SK-N-SH treated with all-trans-retinoic acid at 6 μM for 48 hours (cell line): ENCODE results near the gene CDH4.

Source experiments
- ATAC-seq: fragments of 200-7000 bp; cut with Tn5 transposase; 3 replicates; pipeline ENCODE4 v1.9.1; 2020; ENCODE audit warnings: mild to moderate bottlenecking, moderate library complexity
- ARNTL ChIP-seq: fragments of 450-650 bp; formaldehyde crosslinking; IDR thresholded peaks from 2 replicates; pipeline ENCODE4 v1.5.0; 2020; ENCODE audit warnings: low read depth, mild to moderate bottlenecking, moderate library complexity, borderline replicate concordance
- BACH2 ChIP-seq: fragments of 250-450 bp; sonication (Bioruptor Pico); IDR thresholded peaks from 2 replicates; pipeline ENCODE4 v1.9.0; 2021; ENCODE audit warnings: mild to moderate bottlenecking, borderline replicate concordance
- CSDC2 ChIP-seq: fragments of 250-450 bp; sonication (Bioruptor Pico); IDR thresholded peaks from 2 replicates; pipeline ENCODE4 v1.5.0; 2020; ENCODE audit warnings: mild to moderate bottlenecking, moderate library complexity
- CSRNP3 ChIP-seq: fragments of 250-450 bp; sonication (Bioruptor Pico); IDR thresholded peaks from 2 replicates; pipeline ENCODE4 v1.5.1; 2021; ENCODE audit warnings: mild to moderate bottlenecking, moderate library complexity
- ESRRG ChIP-seq: fragments of 250-450 bp; sonication (Bioruptor Pico); IDR thresholded peaks from 2 replicates; pipeline ENCODE4 v1.6.1; 2021; ENCODE audit warnings: mild to moderate bottlenecking
- GLIS3 ChIP-seq: fragments of 250-450 bp; sonication (Bioruptor Pico); IDR thresholded peaks from 2 replicates; pipeline ENCODE4 v1.5.0; 2020; ENCODE audit warnings: mild to moderate bottlenecking, moderate library complexity
- ISL1 ChIP-seq: fragments of 250-450 bp; sonication (Bioruptor Pico); IDR thresholded peaks from 2 replicates; pipeline ENCODE4 v2.1.2; 2022; ENCODE audit warnings: mild to moderate bottlenecking, moderate library complexity
- OSR1 ChIP-seq: fragments of 250-450 bp; sonication (Bioruptor Pico); IDR thresholded peaks from 2 replicates; pipeline ENCODE4 v1.8.0; 2022; ENCODE audit warnings: moderate library complexity, mild to moderate bottlenecking, inconsistent platforms
- POU6F1 ChIP-seq: fragments of 250-450 bp; sonication (Bioruptor Pico); IDR thresholded peaks from 2 replicates; pipeline ENCODE4 v1.8.0; 2021; ENCODE audit warnings: low read depth, mild to moderate bottlenecking, moderate library complexity, borderline replicate concordance
- PPARA ChIP-seq: fragments of 250-450 bp; sonication (Bioruptor Pico); IDR thresholded peaks from 2 replicates; pipeline ENCODE4 v1.5.0; 2020; ENCODE audit warnings: mild to moderate bottlenecking, borderline replicate concordance
- RARB ChIP-seq: fragments of 250-450 bp; sonication (Bioruptor Pico); IDR thresholded peaks from 2 replicates; pipeline ENCODE4 v1.8.0; 2021; ENCODE audit warnings: mild to moderate bottlenecking, moderate library complexity
- SNAI2 ChIP-seq: fragments of 250-450 bp; sonication (Bioruptor Pico); IDR thresholded peaks from 2 replicates; pipeline ENCODE4 v1.5.0; 2020; ENCODE audit warnings: mild to moderate bottlenecking, moderate library complexity
- TCF4 ChIP-seq: fragments of 250-450 bp; sonication (Bioruptor Pico); IDR thresholded peaks from 2 replicates; pipeline ENCODE4 v1.8.0; 2021; ENCODE audit warnings: mild to moderate bottlenecking, moderate library complexity, borderline replicate concordance
- TOX ChIP-seq: fragments of 250-450 bp; sonication (Bioruptor Pico); IDR thresholded peaks from 2 replicates; pipeline ENCODE4 v1.8.0; 2021; ENCODE audit warnings: mild to moderate bottlenecking, moderate library complexity, borderline replicate concordance
- ZC3H10 ChIP-seq: fragments of 250-450 bp; sonication (Bioruptor Pico); IDR thresholded peaks from 2 replicates; pipeline ENCODE4 v1.5.1; 2021; ENCODE audit warnings: mild to moderate bottlenecking, moderate library complexity
- ZFP3 ChIP-seq: fragments of 250-450 bp; sonication (Bioruptor Pico); IDR thresholded peaks from 2 replicates; pipeline ENCODE4 v1.5.0; 2020; ENCODE audit warnings: mild to moderate bottlenecking, moderate library complexity
- ZFP30 ChIP-seq: fragments of 450-650 bp; formaldehyde crosslinking; IDR thresholded peaks from 2 replicates; pipeline ENCODE4 v1.5.0; 2022; ENCODE audit warnings: mild to moderate bottlenecking, moderate library complexity
- ZNF565 ChIP-seq: fragments of 450-650 bp; formaldehyde crosslinking; conservative IDR thresholded peaks from 2 replicates; pipeline ENCODE4 v1.5.0; 2020; ENCODE audit warnings: low read depth, mild to moderate bottlenecking, moderate library complexity
- ZNF70 ChIP-seq: fragments of 450-650 bp; formaldehyde crosslinking; IDR thresholded peaks from 2 replicates; pipeline ENCODE4 v1.5.0; 2020; ENCODE audit warnings: mild to moderate bottlenecking, moderate library complexity
- ZNF8 ChIP-seq: fragments of 450-650 bp; formaldehyde crosslinking; IDR thresholded peaks from 2 replicates; pipeline ENCODE4 v1.5.0; 2020; ENCODE audit warnings: mild to moderate bottlenecking, moderate library complexity
- TF ChIP-seq, protein P1 (sequence below): fragments of 250-450 bp; sonication (Bioruptor Pico); IDR thresholded peaks from 2 replicates; pipeline ENCODE4 v1.8.0; 2020; ENCODE audit warnings: mild to moderate bottlenecking, moderate library complexity, borderline replicate concordance
- TF ChIP-seq, protein P2 (sequence below): fragments of 250-450 bp; sonication (Bioruptor Pico); IDR thresholded peaks from 2 replicates; pipeline ENCODE4 v1.5.0; 2020; ENCODE audit warnings: mild to moderate bottlenecking, moderate library complexity

The CDH4 gene

GRCh38 chr20:61635721-61636455 is 383.8 kb downstream of the CDH4 start:
- TF ChIP-seq CSRNP3 (CRISPR knock-in tag) = no peak
- no peak for TF ChIP-seq CSDC2 (CRISPR knock-in tag)
- TF ChIP-seq PPARA (CRISPR knock-in tag) = no peak
- no peak for TF ChIP-seq ESRRG (CRISPR knock-in tag)
- TF ChIP-seq, protein P1, sequence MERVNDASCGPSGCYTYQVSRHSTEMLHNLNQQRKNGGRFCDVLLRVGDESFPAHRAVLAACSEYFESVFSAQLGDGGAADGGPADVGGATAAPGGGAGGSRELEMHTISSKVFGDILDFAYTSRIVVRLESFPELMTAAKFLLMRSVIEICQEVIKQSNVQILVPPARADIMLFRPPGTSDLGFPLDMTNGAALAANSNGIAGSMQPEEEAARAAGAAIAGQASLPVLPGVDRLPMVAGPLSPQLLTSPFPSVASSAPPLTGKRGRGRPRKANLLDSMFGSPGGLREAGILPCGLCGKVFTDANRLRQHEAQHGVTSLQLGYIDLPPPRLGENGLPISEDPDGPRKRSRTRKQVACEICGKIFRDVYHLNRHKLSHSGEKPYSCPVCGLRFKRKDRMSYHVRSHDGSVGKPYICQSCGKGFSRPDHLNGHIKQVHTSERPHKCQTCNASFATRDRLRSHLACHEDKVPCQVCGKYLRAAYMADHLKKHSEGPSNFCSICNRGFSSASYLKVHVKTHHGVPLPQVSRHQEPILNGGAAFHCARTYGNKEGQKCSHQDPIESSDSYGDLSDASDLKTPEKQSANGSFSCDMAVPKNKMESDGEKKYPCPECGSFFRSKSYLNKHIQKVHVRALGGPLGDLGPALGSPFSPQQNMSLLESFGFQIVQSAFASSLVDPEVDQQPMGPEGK (CRISPR knock-in tag) = no peak
- no peak for TF ChIP-seq TOX (CRISPR knock-in tag)
- no peak for TF ChIP-seq ZNF8
- TF ChIP-seq ZC3H10 (CRISPR knock-in tag) = no peak
- TF ChIP-seq ISL1 (CRISPR knock-in tag) = no peak
- TF ChIP-seq GLIS3 = no peak
- no peak for TF ChIP-seq ZNF565 (CRISPR knock-in tag)
- TF ChIP-seq OSR1 (CRISPR knock-in tag) = no peak
- TF ChIP-seq SNAI2 (CRISPR knock-in tag) = no peak
- TF ChIP-seq BACH2 (CRISPR knock-in tag) = no peak
- TF ChIP-seq POU6F1 (CRISPR knock-in tag) = no peak
- TF ChIP-seq RARB (CRISPR knock-in tag) = no peak
- TF ChIP-seq ARNTL (CRISPR knock-in tag) = no peak
- no peak for TF ChIP-seq TCF4 (CRISPR knock-in tag)
- ATAC-seq = no peak

- TF ChIP-seq ZFP3 = no peak
- TF ChIP-seq ARNTL (CRISPR knock-in tag) = no peak
- no peak for TF ChIP-seq CSDC2 (CRISPR knock-in tag)
- no peak for TF ChIP-seq ISL1 (CRISPR knock-in tag)
- no peak for TF ChIP-seq TOX (CRISPR knock-in tag)
- no peak for TF ChIP-seq ZNF565 (CRISPR knock-in tag)
- TF ChIP-seq CSRNP3 (CRISPR knock-in tag) = no peak
- TF ChIP-seq, protein P1 (CRISPR knock-in tag) = no peak
- TF ChIP-seq ZFP30 (CRISPR knock-in tag) = no peak
- TF ChIP-seq BACH2 (CRISPR knock-in tag) = no peak
- no peak for TF ChIP-seq GLIS3
- TF ChIP-seq, protein P2, sequence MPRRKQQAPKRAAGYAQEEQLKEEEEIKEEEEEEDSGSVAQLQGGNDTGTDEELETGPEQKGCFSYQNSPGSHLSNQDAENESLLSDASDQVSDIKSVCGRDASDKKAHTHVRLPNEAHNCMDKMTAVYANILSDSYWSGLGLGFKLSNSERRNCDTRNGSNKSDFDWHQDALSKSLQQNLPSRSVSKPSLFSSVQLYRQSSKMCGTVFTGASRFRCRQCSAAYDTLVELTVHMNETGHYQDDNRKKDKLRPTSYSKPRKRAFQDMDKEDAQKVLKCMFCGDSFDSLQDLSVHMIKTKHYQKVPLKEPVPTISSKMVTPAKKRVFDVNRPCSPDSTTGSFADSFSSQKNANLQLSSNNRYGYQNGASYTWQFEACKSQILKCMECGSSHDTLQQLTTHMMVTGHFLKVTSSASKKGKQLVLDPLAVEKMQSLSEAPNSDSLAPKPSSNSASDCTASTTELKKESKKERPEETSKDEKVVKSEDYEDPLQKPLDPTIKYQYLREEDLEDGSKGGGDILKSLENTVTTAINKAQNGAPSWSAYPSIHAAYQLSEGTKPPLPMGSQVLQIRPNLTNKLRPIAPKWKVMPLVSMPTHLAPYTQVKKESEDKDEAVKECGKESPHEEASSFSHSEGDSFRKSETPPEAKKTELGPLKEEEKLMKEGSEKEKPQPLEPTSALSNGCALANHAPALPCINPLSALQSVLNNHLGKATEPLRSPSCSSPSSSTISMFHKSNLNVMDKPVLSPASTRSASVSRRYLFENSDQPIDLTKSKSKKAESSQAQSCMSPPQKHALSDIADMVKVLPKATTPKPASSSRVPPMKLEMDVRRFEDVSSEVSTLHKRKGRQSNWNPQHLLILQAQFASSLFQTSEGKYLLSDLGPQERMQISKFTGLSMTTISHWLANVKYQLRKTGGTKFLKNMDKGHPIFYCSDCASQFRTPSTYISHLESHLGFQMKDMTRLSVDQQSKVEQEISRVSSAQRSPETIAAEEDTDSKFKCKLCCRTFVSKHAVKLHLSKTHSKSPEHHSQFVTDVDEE (CRISPR knock-in tag) = no peak
- no peak for TF ChIP-seq ZNF8
- TF ChIP-seq OSR1 (CRISPR knock-in tag) = no peak
- TF ChIP-seq TCF4 (CRISPR knock-in tag) = no peak
- TF ChIP-seq PPARA (CRISPR knock-in tag) = no peak
- TF ChIP-seq ESRRG (CRISPR knock-in tag) = no peak
- TF ChIP-seq SNAI2 (CRISPR knock-in tag) = no peak
- TF ChIP-seq ZNF70 (CRISPR knock-in tag) = no peak
- TF ChIP-seq POU6F1 (CRISPR knock-in tag) = no peak
- no peak for ATAC-seq
Observed at GRCh38 chr20:61636531-61637116, 384.6 kb downstream of the CDH4 start.
